HepG2 (cell line): ENCODE results near the gene TWNK. TPM values are rescaled to one million over a fixed set of nuclear protein-coding genes. Genes with fewer than 3 reads are reported as not detected.

ENCODE experiments used
- ETV5 ChIP-seq: IDR thresholded peaks from 2 replicates; pipeline ENCODE4 v1.6.1; 2018; ENCODE audit warnings: missing biosample characterization, missing genetic modification reagents, inconsistent platforms, borderline replicate concordance
- FOXP1 ChIP-seq, 2 experiments: fragments of 450-650 bp in 1 of 2; IDR thresholded peaks; 2 replicates each; pipeline ENCODE4 v1.6.1; 2017 to 2018; ENCODE audit warnings: antibody characterized with exemption in 1 of 2
- HIVEP1 ChIP-seq: sonication (generic); formaldehyde crosslinking; IDR thresholded peaks from 2 replicates; pipeline ENCODE4 v1.4.0; 2020; ENCODE audit warnings: mild to moderate bottlenecking, missing genetic modification reagents
- IRF1 ChIP-seq: sonication (generic); formaldehyde crosslinking; IDR thresholded peaks from 2 replicates; pipeline ENCODE4 v1.4.0; 2020; ENCODE audit warnings: low read depth, mild to moderate bottlenecking, missing genetic modification reagents
- NFYC ChIP-seq: IDR thresholded peaks from 2 replicates; pipeline ENCODE4 v1.6.1; 2016; ENCODE audit warnings: missing genetic modification reagents, missing compliant biosample characterization
- PITX1 ChIP-seq: sonication (generic); formaldehyde crosslinking; IDR thresholded peaks from 2 replicates; pipeline ENCODE4 v1.5.1; 2020; ENCODE audit warnings: mild to moderate bottlenecking, missing genetic modification reagents
- PPARG ChIP-seq: conservative IDR thresholded peaks from 2 replicates; pipeline ENCODE4 v1.6.1; 2016; ENCODE audit warnings: missing biosample characterization, missing genetic modification reagents
- RBAK ChIP-seq: sonication (generic); formaldehyde crosslinking; IDR thresholded peaks from 2 replicates; pipeline ENCODE4 v1.5.1; 2020; ENCODE audit warnings: mild to moderate bottlenecking, missing genetic modification reagents
- SIX1 ChIP-seq: sonication (generic); formaldehyde crosslinking; IDR thresholded peaks from 2 replicates; pipeline ENCODE4 v1.4.0; 2020; ENCODE audit warnings: missing genetic modification reagents, borderline replicate concordance
- SP4 ChIP-seq: sonication (generic); formaldehyde crosslinking; IDR thresholded peaks from 2 replicates; pipeline ENCODE4 v1.8.1; 2023; ENCODE audit warnings: mild to moderate bottlenecking, missing genetic modification reagents
- SPEN ChIP-seq: sonication (generic); formaldehyde crosslinking; IDR thresholded peaks from 2 replicates; pipeline ENCODE4 v1.5.1; 2020; ENCODE audit warnings: low read depth, mild to moderate bottlenecking, missing genetic modification reagents
- TFDP1 ChIP-seq: IDR thresholded peaks from 2 replicates; pipeline ENCODE4 v1.6.1; 2016; ENCODE audit warnings: missing compliant biosample characterization, missing genetic modification reagents, borderline replicate concordance
- ZC3H13 ChIP-seq: sonication (generic); formaldehyde crosslinking; IDR thresholded peaks from 2 replicates; pipeline ENCODE4 v1.8.1; 2023; ENCODE audit warnings: mild to moderate bottlenecking, missing genetic modification reagents, moderate library complexity
- ZFX ChIP-seq: sonication (generic); formaldehyde crosslinking; IDR thresholded peaks from 2 replicates; pipeline ENCODE4 v1.4.0; 2020; ENCODE audit warnings: mild to moderate bottlenecking, low read depth, missing genetic modification reagents, moderate library complexity
- ZMAT3 ChIP-seq: sonication (generic); formaldehyde crosslinking; conservative IDR thresholded peaks from 2 replicates; pipeline ENCODE4 v1.7.0; 2021; ENCODE audit warnings: missing genetic modification reagents
- ZNF451 ChIP-seq: sonication (generic); formaldehyde crosslinking; IDR thresholded peaks from 2 replicates; pipeline ENCODE4 v1.5.0; 2020; ENCODE audit warnings: mild to moderate bottlenecking, missing genetic modification reagents
- ZNF605 ChIP-seq: sonication (generic); formaldehyde crosslinking; IDR thresholded peaks from 2 replicates; pipeline ENCODE4 v1.8.0; 2022; ENCODE audit warnings: mild to moderate bottlenecking, missing genetic modification reagents
- ZSCAN12 ChIP-seq: sonication (generic); formaldehyde crosslinking; IDR thresholded peaks from 2 replicates; pipeline ENCODE4 v1.9.0; 2021; ENCODE audit warnings: mild to moderate bottlenecking, missing genetic modification reagents
- polyA plus RNA-seq, 8 experiments: library from polyadenylated mRNA; depleted of rRNA in 3 of 8; stranded (reverse) in 7 of 8; unstranded in 1 of 8; fragments of >200 nt; fragmentation: Illumina TruSeq in 4 of 8; extraction: Trizol in 4 of 8; gene quantifications; 2 replicates each; pipeline versions ENCODE4 v1.2.1 to v1.2.3, GENCODE V29; 2011 to 2016; ENCODE audit warnings: low read depth in 4 of 8, missing spikeins in 1 of 8, mixed read lengths in 1 of 8; ENCODE audit not compliant: insufficient read depth in 1 of 8
- total RNA-seq, 5 experiments: library from RNA; depleted of rRNA; stranded (reverse); fragments of >200 nt; fragmentation: Illumina TruSeq; extraction: Trizol; gene quantifications; 2 replicates each; pipeline ENCODE4 v1.2.3, GENCODE V29; 2016; ENCODE audit warnings: low read depth in 1 of 5
- TF ChIP-seq, protein P1 (sequence below): sonication (generic); formaldehyde crosslinking; IDR thresholded peaks from 2 replicates; pipeline ENCODE4 v1.5.1; 2020; ENCODE audit warnings: mild to moderate bottlenecking, missing genetic modification reagents
- TF ChIP-seq, protein P2 (sequence below): sonication (generic); formaldehyde crosslinking; IDR thresholded peaks from 2 replicates; pipeline ENCODE4 v1.5.1; 2020; ENCODE audit warnings: missing genetic modification reagents, mild to moderate bottlenecking, borderline replicate concordance
- TF ChIP-seq, protein P3 (sequence below): sonication (generic); formaldehyde crosslinking; IDR thresholded peaks from 2 replicates; pipeline ENCODE4 v1.8.1; 2023; ENCODE audit warnings: mild to moderate bottlenecking, inconsistent platforms, moderate library complexity, missing genetic modification reagents, borderline replicate concordance

TWNK gene
- total and polyA plus RNA-seq, 2 of the 13 experiments (the other 11 are each of a cell fraction or from before 2014, with no cell fraction given) = 10.7 to 16.5 TPM

DNA sequence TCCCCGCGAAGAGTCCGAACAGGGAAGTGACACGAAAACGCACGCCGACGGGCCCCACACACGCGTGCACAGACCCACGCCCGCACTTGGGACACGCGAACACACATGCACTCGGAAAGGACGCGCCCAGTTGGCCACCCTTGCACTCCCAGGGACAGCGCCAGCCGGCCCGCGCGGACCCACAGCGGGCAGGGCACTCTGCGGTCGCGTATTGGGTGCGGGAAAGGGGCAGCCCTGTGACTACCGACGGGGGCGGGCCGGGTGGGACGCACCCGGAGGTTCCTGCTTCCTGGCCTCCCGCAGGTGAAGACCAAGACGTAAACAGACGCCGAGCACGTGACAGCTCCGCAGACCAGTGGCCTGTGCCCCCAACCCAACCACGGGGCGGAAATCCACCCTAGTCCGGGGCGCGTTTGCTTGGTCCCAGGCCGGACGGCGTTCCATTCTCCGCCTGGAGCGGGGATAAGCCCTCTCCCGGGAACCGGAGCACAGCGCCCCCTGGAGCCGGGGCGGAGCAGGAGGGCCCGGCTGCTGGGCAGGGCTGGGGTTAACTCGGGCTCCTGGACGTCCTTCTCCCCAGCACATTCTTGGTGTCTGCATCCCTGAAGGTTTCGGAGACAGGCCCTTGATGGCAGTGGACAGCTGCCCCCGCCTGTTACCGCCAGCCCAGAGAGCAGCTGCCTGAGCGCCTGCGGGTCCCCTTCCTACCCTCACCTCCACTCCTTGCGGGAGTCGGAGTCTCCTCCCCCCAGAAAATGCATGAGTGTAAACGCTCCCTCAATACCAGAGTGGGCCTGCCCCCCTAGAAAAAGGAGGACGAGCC is 10.2 kb downstream of the TWNK start (continued):
- TF ChIP-seq FOXP1 (IDR thresholded peaks at IDR 0.05) (no peak), FOXP1 (CRISPR knock-in tag; IDR thresholded peaks at IDR 0.05) (peak; percentile 31; the same call in 1 of the 2 replicates), ZMAT3 (CRISPR knock-in tag) (peak; percentile 53; the same call in 1 of the 2 replicates), SP4 (CRISPR knock-in tag) (no peak), RBAK (no peak), TFDP1 (CRISPR knock-in tag) (no peak), SPEN (CRISPR knock-in tag) (peak; percentile 66), ZNF451 (CRISPR knock-in tag) (no peak), ZC3H13 (CRISPR knock-in tag) (0 out of 2 replicates have a peak, but pooled peaks have one; percentile 3), PITX1 (CRISPR knock-in tag) (peak; percentile 15; the same call in 1 of the 2 replicates), ETV5 (peak; percentile 49; the same call in 1 of the 2 replicates), ZNF605 (CRISPR knock-in tag) (no peak), HIVEP1 (CRISPR knock-in tag) (no peak; the same call in none of the 2 replicates), SIX1 (no peak), NFYC (CRISPR knock-in tag) (peak; percentile 42), ZFX (CRISPR knock-in tag) (peak; percentile 84), PPARG (CRISPR knock-in tag) (no peak), IRF1 (CRISPR knock-in tag) (no peak), ZSCAN12 (0 out of 2 replicates have a peak, but pooled peaks have one; percentile 18)
- TF ChIP-seq, protein P1, sequence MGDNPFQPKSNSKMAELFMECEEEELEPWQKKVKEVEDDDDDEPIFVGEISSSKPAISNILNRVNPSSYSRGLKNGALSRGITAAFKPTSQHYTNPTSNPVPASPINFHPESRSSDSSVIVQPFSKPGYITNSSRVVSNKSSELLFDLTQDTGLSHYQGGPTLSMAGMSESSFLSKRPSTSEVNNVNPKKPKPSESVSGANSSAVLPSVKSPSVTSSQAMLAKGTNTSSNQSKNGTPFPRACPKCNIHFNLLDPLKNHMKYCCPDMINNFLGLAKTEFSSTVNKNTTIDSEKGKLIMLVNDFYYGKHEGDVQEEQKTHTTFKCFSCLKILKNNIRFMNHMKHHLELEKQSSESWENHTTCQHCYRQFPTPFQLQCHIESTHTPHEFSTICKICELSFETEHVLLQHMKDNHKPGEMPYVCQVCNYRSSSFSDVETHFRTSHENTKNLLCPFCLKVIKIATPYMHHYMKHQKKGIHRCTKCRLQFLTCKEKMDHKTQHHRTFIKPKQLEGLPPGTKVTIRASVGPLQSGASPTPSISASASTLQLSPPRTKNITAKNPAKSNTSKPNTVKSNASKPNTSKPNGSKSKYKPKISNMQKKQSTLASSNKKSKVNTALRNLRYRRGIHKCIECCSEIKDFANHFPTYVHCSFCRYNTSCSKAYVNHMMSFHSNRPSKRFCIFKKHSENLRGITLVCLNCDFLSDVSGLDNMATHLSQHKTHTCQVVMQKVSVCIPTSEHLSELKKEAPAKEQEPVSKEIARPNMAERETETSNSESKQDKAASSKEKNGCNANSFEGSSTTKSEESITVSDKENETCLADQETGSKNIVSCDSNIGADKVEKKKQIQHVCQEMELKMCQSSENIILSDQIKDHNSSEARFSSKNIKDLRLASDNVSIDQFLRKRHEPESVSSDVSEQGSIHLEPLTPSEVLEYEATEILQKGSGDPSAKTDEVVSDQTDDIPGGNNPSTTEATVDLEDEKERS (CRISPR knock-in tag) = no peak; the same call in 1 of the 2 replicates
- TF ChIP-seq, protein P2, sequence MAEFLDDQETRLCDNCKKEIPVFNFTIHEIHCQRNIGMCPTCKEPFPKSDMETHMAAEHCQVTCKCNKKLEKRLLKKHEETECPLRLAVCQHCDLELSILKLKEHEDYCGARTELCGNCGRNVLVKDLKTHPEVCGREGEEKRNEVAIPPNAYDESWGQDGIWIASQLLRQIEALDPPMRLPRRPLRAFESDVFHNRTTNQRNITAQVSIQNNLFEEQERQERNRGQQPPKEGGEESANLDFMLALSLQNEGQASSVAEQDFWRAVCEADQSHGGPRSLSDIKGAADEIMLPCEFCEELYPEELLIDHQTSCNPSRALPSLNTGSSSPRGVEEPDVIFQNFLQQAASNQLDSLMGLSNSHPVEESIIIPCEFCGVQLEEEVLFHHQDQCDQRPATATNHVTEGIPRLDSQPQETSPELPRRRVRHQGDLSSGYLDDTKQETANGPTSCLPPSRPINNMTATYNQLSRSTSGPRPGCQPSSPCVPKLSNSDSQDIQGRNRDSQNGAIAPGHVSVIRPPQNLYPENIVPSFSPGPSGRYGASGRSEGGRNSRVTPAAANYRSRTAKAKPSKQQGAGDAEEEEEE = peak; percentile 71; the same call in 1 of the 2 replicates
- TF ChIP-seq, protein P3, sequence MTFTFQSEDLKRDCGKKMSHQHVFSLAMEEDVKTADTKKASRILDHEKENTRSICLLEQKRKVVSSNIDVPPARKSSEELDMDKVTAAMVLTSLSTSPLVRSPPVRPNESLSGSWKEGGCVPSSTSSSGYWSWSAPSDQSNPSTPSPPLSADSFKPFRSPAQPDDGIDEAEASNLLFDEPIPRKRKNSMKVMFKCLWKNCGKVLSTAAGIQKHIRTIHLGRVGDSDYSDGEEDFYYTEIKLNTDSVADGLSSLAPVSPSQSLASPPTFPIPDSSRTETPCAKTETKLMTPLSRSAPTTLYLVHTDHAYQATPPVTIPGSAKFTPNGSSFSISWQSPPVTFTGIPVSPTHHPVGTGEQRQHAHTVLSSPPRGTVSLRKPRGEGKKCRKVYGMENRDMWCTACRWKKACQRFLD (CRISPR knock-in tag) = no peak
